Gastrocnemius medialis (tissue), 4 donors: ENCODE data around the gene MTX2.

Source experiments
- POLR2A ChIP-seq, 2 donors: fragments of 450-650 bp; IDR thresholded peaks; one replicate each; pipeline ENCODE4 v1.6.1; 2017; ENCODE audit warnings: antibody characterized with exemption in 2 of 2, mild to moderate bottlenecking in 2 of 2, moderate library complexity in 2 of 2
- TF ChIP-seq, protein P1 (sequence below), 5 experiments: fragments of 450-650 bp in 3 of 5; fragments of 200-600 bp in 2 of 5; sonication (generic) in 2 of 5; IDR thresholded peaks in 4 of 5; conservative IDR thresholded peaks in 1 of 5; 1 replicate in 4 of 5; 2 replicates in 1 of 5; pipeline ENCODE4 v1.5.1; 2016 to 2019; ENCODE audit warnings: antibody characterized with exemption in 5 of 5, mild to moderate bottlenecking in 3 of 5, moderate library complexity in 3 of 5

GRCh38 chr2:176293334-176293733 is 24.1 kb downstream of the MTX2 start:
- TF ChIP-seq, protein P1, sequence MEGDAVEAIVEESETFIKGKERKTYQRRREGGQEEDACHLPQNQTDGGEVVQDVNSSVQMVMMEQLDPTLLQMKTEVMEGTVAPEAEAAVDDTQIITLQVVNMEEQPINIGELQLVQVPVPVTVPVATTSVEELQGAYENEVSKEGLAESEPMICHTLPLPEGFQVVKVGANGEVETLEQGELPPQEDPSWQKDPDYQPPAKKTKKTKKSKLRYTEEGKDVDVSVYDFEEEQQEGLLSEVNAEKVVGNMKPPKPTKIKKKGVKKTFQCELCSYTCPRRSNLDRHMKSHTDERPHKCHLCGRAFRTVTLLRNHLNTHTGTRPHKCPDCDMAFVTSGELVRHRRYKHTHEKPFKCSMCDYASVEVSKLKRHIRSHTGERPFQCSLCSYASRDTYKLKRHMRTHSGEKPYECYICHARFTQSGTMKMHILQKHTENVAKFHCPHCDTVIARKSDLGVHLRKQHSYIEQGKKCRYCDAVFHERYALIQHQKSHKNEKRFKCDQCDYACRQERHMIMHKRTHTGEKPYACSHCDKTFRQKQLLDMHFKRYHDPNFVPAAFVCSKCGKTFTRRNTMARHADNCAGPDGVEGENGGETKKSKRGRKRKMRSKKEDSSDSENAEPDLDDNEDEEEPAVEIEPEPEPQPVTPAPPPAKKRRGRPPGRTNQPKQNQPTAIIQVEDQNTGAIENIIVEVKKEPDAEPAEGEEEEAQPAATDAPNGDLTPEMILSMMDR (IDR thresholded peaks at IDR 0.05 in 4 of 5, conservative IDR thresholded peaks at IDR 0.05 in 1 of 5), result no peak
- no peak for TF ChIP-seq POLR2A (IDR thresholded peaks at IDR 0.05)
